Measurements from ENCODE around the gene ULBP2. TPM values are rescaled to one million over a fixed set of nuclear protein-coding genes. Genes with fewer than 3 reads are reported as not detected.
"Not testable (repeated sequence)": the region's sequence is repeated elsewhere in the genome, so short reads cannot be mapped to it uniquely, and the experiment has no call there.

Gene ULBP2
- total RNA-seq, 1 donor from 2014 or later, result 0.30 TPM

GRCh38 chr6:149948011-149948410, 6.2 kb downstream of the ULBP2 start:
- Mint-ChIP-seq H3K36me3 (ENCODE audit: low read depth) (no peaks in the 10 kb centered on the region), H3K27me3 (ENCODE audit: low read depth) (peaks cover 81% of the 10 kb centered on the region), H3K27ac (ENCODE audit: unreplicated experiment) (no peak overlapping the region), H3K4me3 (no peak overlapping the region), H3K4me1 (peaks cover 14% of the 10 kb centered on the region), H3K9me3 (no peaks in the 10 kb centered on the region)
- TF ChIP-seq CTCF (conservative IDR thresholded peaks at IDR 0.05), result no peak
- DNase-seq (ENCODE audit: low read depth, low spot score), result no peak

GRCh38 chr6:149948616-149949015, 6.8 kb downstream of the ULBP2 start:
- Mint-ChIP-seq H3K9me3 (no peaks in the 10 kb centered on the region), H3K36me3 (ENCODE audit: low read depth) (no peaks in the 10 kb centered on the region), H3K27me3 (ENCODE audit: low read depth) (peaks cover 81% of the 10 kb centered on the region), H3K4me1 (peaks cover 14% of the 10 kb centered on the region), H3K27ac (ENCODE audit: unreplicated experiment) (no peak overlapping the region), H3K4me3 (no peak overlapping the region)
- TF ChIP-seq CTCF (conservative IDR thresholded peaks at IDR 0.05), result no peak
- no peak for DNase-seq (ENCODE audit: low read depth, low spot score)

GRCh38 chr6:149950423-149950822, 8.6 kb downstream of the ULBP2 start:
- H3K36me3 Mint-ChIP-seq (ENCODE audit: low read depth), result no peaks in the 10 kb centered on the region
- TF ChIP-seq CTCF (conservative IDR thresholded peaks at IDR 0.05), result no peak
- peaks cover 18% of the 10 kb centered on the region for H3K4me1 Mint-ChIP-seq
- no peaks in the 10 kb centered on the region for H3K9me3 Mint-ChIP-seq
- no peak for DNase-seq (ENCODE audit: low read depth, low spot score)
- no peak overlapping the region for H3K4me3 Mint-ChIP-seq
- peaks cover 87% of the 10 kb centered on the region for H3K27me3 Mint-ChIP-seq (ENCODE audit: low read depth)
- H3K27ac Mint-ChIP-seq (ENCODE audit: unreplicated experiment), result no peak overlapping the region

GRCh38 chr6:149951096-149951495, 9.3 kb downstream of the ULBP2 start:
- DNase-seq (ENCODE audit: low read depth, low spot score), result no peak
- Mint-ChIP-seq H3K36me3 (ENCODE audit: low read depth) (no peaks in the 10 kb centered on the region), H3K4me3 (no peak overlapping the region), H3K9me3 (no peaks in the 10 kb centered on the region), H3K4me1 (peaks cover 18% of the 10 kb centered on the region), H3K27ac (ENCODE audit: unreplicated experiment) (no peak overlapping the region), H3K27me3 (ENCODE audit: low read depth) (peaks cover 89% of the 10 kb centered on the region)
- no peak for TF ChIP-seq CTCF (conservative IDR thresholded peaks at IDR 0.05)

- Mint-ChIP-seq H3K36me3 (ENCODE audit: low read depth) (no peaks in the 10 kb centered on the region), H3K4me3 (no peak overlapping the region), H3K27me3 (ENCODE audit: low read depth) (peaks cover 88% of the 10 kb centered on the region), H3K27ac (ENCODE audit: unreplicated experiment) (no peak overlapping the region), H3K9me3 (no peaks in the 10 kb centered on the region), H3K4me1 (peaks cover 18% of the 10 kb centered on the region)
- no peak for TF ChIP-seq CTCF (conservative IDR thresholded peaks at IDR 0.05)
- DNase-seq (ENCODE audit: low read depth, low spot score), result no peak
Measured at GRCh38 chr6:149951626-149952025, 9.8 kb downstream of the ULBP2 start.

GRCh38 chr6:149953390-149953789, 11.6 kb downstream of the ULBP2 start:
- H3K27ac Mint-ChIP-seq (ENCODE audit: unreplicated experiment); H3K4me3 Mint-ChIP-seq; H3K9me3 Mint-ChIP-seq; H3K36me3 Mint-ChIP-seq (ENCODE audit: low read depth); DNase-seq (ENCODE audit: low read depth, low spot score): not testable (repeated sequence)
- H3K27me3 Mint-ChIP-seq (ENCODE audit: low read depth), result peaks cover 93% of the 10 kb centered on the region
- H3K4me1 Mint-ChIP-seq, result peaks cover 18% of the 10 kb centered on the region

GRCh38 chr6:149953934-149954327, 12.1 kb downstream of the ULBP2 start:
- peaks cover 18% of the 10 kb centered on the region for H3K4me1 Mint-ChIP-seq
- not testable (repeated sequence) for H3K4me3 Mint-ChIP-seq; DNase-seq (ENCODE audit: low read depth, low spot score); H3K27ac Mint-ChIP-seq (ENCODE audit: unreplicated experiment); H3K36me3 Mint-ChIP-seq (ENCODE audit: low read depth); H3K9me3 Mint-ChIP-seq
- peaks cover 91% of the 10 kb centered on the region for H3K27me3 Mint-ChIP-seq (ENCODE audit: low read depth)

- not testable (repeated sequence) for DNase-seq (ENCODE audit: low read depth, low spot score); H3K4me3 Mint-ChIP-seq; H3K27ac Mint-ChIP-seq (ENCODE audit: unreplicated experiment); H3K36me3 Mint-ChIP-seq (ENCODE audit: low read depth); H3K9me3 Mint-ChIP-seq
- peaks cover 92% of the 10 kb centered on the region for H3K27me3 Mint-ChIP-seq (ENCODE audit: low read depth)
- peaks cover 18% of the 10 kb centered on the region for H3K4me1 Mint-ChIP-seq
Measured at GRCh38 chr6:149954328-149954983, 12.6 kb downstream of the ULBP2 start.

- not testable (repeated sequence) for H3K36me3 Mint-ChIP-seq (ENCODE audit: low read depth); DNase-seq (ENCODE audit: low read depth, low spot score); H3K27ac Mint-ChIP-seq (ENCODE audit: unreplicated experiment); H3K4me3 Mint-ChIP-seq; H3K9me3 Mint-ChIP-seq
- H3K4me1 Mint-ChIP-seq, result peaks cover 12% of the 10 kb centered on the region
- peaks cover 92% of the 10 kb centered on the region for H3K27me3 Mint-ChIP-seq (ENCODE audit: low read depth)
Measured at GRCh38 chr6:149954984-149955653, 13.3 kb downstream of the ULBP2 start.

Measured in neural crest cell (in vitro differentiated cells).